ENCODE measurements around the gene ADAMTS17. TPM values are rescaled to one million over a fixed set of nuclear protein-coding genes. Genes with fewer than 3 reads are reported as not detected.
"Not testable (repeated sequence)": the region's sequence is repeated elsewhere in the genome, so short reads cannot be mapped to it uniquely, and the experiment has no call there.

ADAMTS17 gene
- total RNA-seq, 1 experiment from 2014 or later, result 0.32 TPM

GRCh38 chr15:100093211-100094126, 248.3 kb downstream of the ADAMTS17 start:
- Histone ChIP-seq H3K27me3 (replicated peaks) (no peaks in the 10 kb centered on the region), H3K4me1 (replicated peaks) (peaks cover 9% of the 10 kb centered on the region), H3K4me3 (no peak overlapping the region), H3K36me3 (no peaks in the 10 kb centered on the region), H3K9me3 (replicated peaks) (no peaks in the 10 kb centered on the region), H3K27ac (no peak overlapping the region)
- peak in 1 of 2 experiments; percentile 34 for DNase-seq (ENCODE audit: low read depth in 1 of 2, low spot score in 2 of 2)

- no peak for DNase-seq (ENCODE audit: low read depth in 1 of 2, low spot score in 2 of 2)
- no peaks in the 10 kb centered on the region for H3K27me3 ChIP-seq (replicated peaks)
- H3K36me3 ChIP-seq, result no peaks in the 10 kb centered on the region
- H3K4me1 ChIP-seq (replicated peaks), result peaks cover 9% of the 10 kb centered on the region
- no peak overlapping the region for H3K4me3 ChIP-seq
- H3K27ac ChIP-seq, result no peak overlapping the region
- no peaks in the 10 kb centered on the region for H3K9me3 ChIP-seq (replicated peaks)
Observed at GRCh38 chr15:100092034-100092433, 249.7 kb downstream of the ADAMTS17 start.

GRCh38 chr15:100090411-100090810, 251.4 kb downstream of the ADAMTS17 start:
- H3K36me3 ChIP-seq, result no peaks in the 10 kb centered on the region
- H3K4me3 ChIP-seq, result no peak overlapping the region
- peak in 1 of 2 experiments; percentile 23 for DNase-seq (ENCODE audit: low read depth in 1 of 2, low spot score in 2 of 2)
- no peaks in the 10 kb centered on the region for H3K9me3 ChIP-seq (replicated peaks)
- peaks cover 9% of the 10 kb centered on the region for H3K4me1 ChIP-seq (replicated peaks)
- no peak overlapping the region for H3K27ac ChIP-seq
- no peaks in the 10 kb centered on the region for H3K27me3 ChIP-seq (replicated peaks)

GRCh38 chr15:100084042-100084821, 257.5 kb downstream of the ADAMTS17 start:
- H3K27ac ChIP-seq; DNase-seq (ENCODE audit: low read depth in 1 of 2, low spot score in 2 of 2); H3K4me1 ChIP-seq (replicated peaks): not testable (repeated sequence)

GRCh38 chr15:100083572-100083971, 258.2 kb downstream of the ADAMTS17 start:
- Histone ChIP-seq H3K4me3 (no peak overlapping the region), H3K9me3 (replicated peaks) (no peaks in the 10 kb centered on the region), H3K27me3 (replicated peaks) (no peaks in the 10 kb centered on the region), H3K27ac (no peak overlapping the region), H3K36me3 (no peaks in the 10 kb centered on the region), H3K4me1 (replicated peaks) (peaks cover 5% of the 10 kb centered on the region)
- peak; percentile 13 to 33 for DNase-seq (ENCODE audit: low read depth in 1 of 2, low spot score in 2 of 2)

More at GRCh38 chr15:100084042-100084821, 257.5 kb downstream of the ADAMTS17 start:
- not testable (repeated sequence) for H3K36me3 ChIP-seq; H3K4me3 ChIP-seq; H3K9me3 ChIP-seq (replicated peaks); H3K27me3 ChIP-seq (replicated peaks)

- Histone ChIP-seq H3K4me1 (replicated peaks) (peaks cover 5% of the 10 kb centered on the region), H3K27ac (no peak overlapping the region), H3K9me3 (replicated peaks) (no peaks in the 10 kb centered on the region), H3K27me3 (replicated peaks) (no peaks in the 10 kb centered on the region), H3K4me3 (no peak overlapping the region), H3K36me3 (no peaks in the 10 kb centered on the region)
- DNase-seq (ENCODE audit: low read depth in 1 of 2, low spot score in 2 of 2), result no peak
Observed at GRCh38 chr15:100082761-100083402, 258.9 kb downstream of the ADAMTS17 start.

- H3K27ac ChIP-seq, result no peak overlapping the region
- H3K9me3 ChIP-seq (replicated peaks), result no peaks in the 10 kb centered on the region
- H3K4me1 ChIP-seq (replicated peaks), result peaks cover 5% of the 10 kb centered on the region
- H3K36me3 ChIP-seq, result no peaks in the 10 kb centered on the region
- no peaks in the 10 kb centered on the region for H3K27me3 ChIP-seq (replicated peaks)
- DNase-seq (ENCODE audit: low read depth in 1 of 2, low spot score in 2 of 2), result no peak
- H3K4me3 ChIP-seq, result no peak overlapping the region
Observed at GRCh38 chr15:100081454-100081853, 260.3 kb downstream of the ADAMTS17 start.

GRCh38 chr15:100078511-100079220, 263.1 kb downstream of the ADAMTS17 start:
- H3K27me3 ChIP-seq (replicated peaks), result no peaks in the 10 kb centered on the region
- H3K27ac ChIP-seq, result no peak overlapping the region
- peaks cover 5% of the 10 kb centered on the region for H3K4me1 ChIP-seq (replicated peaks)
- no peak overlapping the region for H3K4me3 ChIP-seq
- H3K9me3 ChIP-seq (replicated peaks), result no peaks in the 10 kb centered on the region
- no peaks in the 10 kb centered on the region for H3K36me3 ChIP-seq
- DNase-seq (ENCODE audit: low read depth in 1 of 2, low spot score in 2 of 2), result no peak

GRCh38 chr15:100075229-100075628, 266.5 kb downstream of the ADAMTS17 start:
- DNase-seq (ENCODE audit: low read depth in 1 of 2, low spot score in 2 of 2), result no peak
- Histone ChIP-seq H3K27me3 (replicated peaks) (no peaks in the 10 kb centered on the region), H3K36me3 (no peaks in the 10 kb centered on the region), H3K27ac (no peak overlapping the region), H3K4me3 (no peak overlapping the region), H3K9me3 (replicated peaks) (no peaks in the 10 kb centered on the region), H3K4me1 (replicated peaks) (no peaks in the 10 kb centered on the region)

- no peak for DNase-seq (ENCODE audit: low read depth in 1 of 2, low spot score in 2 of 2)
- Histone ChIP-seq H3K9me3 (replicated peaks) (no peaks in the 10 kb centered on the region), H3K36me3 (no peaks in the 10 kb centered on the region), H3K27me3 (replicated peaks) (no peaks in the 10 kb centered on the region), H3K4me1 (replicated peaks) (no peaks in the 10 kb centered on the region), H3K4me3 (no peak overlapping the region), H3K27ac (no peak overlapping the region)
Observed at GRCh38 chr15:100073982-100074381, 267.8 kb downstream of the ADAMTS17 start.

- not testable (repeated sequence) for H3K9me3 ChIP-seq (replicated peaks); H3K27ac ChIP-seq; DNase-seq (ENCODE audit: low read depth in 1 of 2, low spot score in 2 of 2); H3K4me1 ChIP-seq (replicated peaks); H3K27me3 ChIP-seq (replicated peaks); H3K4me3 ChIP-seq; H3K36me3 ChIP-seq
Observed at GRCh38 chr15:100066521-100067280, 275.1 kb downstream of the ADAMTS17 start.

- no peaks in the 10 kb centered on the region for H3K9me3 ChIP-seq (replicated peaks)
- H3K36me3 ChIP-seq, result no peaks in the 10 kb centered on the region
- DNase-seq (ENCODE audit: low read depth in 1 of 2, low spot score in 2 of 2), result no peak
- no peaks in the 10 kb centered on the region for H3K4me1 ChIP-seq (replicated peaks)
- H3K27me3 ChIP-seq (replicated peaks), result no peaks in the 10 kb centered on the region; the same call in 1 of the 2 replicates
- H3K27ac ChIP-seq, result no peak overlapping the region
- H3K4me3 ChIP-seq, result no peak overlapping the region
Observed at GRCh38 chr15:100061944-100062343, 279.8 kb downstream of the ADAMTS17 start.
